ENCODE results near the gene CHODL. TPM values are rescaled to one million over a fixed set of nuclear protein-coding genes. Genes with fewer than 3 reads are reported as not detected.

CHODL gene, protein sequence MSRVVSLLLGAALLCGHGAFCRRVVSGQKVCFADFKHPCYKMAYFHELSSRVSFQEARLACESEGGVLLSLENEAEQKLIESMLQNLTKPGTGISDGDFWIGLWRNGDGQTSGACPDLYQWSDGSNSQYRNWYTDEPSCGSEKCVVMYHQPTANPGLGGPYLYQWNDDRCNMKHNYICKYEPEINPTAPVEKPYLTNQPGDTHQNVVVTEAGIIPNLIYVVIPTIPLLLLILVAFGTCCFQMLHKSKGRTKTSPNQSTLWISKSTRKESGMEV
- 0.43 TPM for total RNA-seq

DNA sequence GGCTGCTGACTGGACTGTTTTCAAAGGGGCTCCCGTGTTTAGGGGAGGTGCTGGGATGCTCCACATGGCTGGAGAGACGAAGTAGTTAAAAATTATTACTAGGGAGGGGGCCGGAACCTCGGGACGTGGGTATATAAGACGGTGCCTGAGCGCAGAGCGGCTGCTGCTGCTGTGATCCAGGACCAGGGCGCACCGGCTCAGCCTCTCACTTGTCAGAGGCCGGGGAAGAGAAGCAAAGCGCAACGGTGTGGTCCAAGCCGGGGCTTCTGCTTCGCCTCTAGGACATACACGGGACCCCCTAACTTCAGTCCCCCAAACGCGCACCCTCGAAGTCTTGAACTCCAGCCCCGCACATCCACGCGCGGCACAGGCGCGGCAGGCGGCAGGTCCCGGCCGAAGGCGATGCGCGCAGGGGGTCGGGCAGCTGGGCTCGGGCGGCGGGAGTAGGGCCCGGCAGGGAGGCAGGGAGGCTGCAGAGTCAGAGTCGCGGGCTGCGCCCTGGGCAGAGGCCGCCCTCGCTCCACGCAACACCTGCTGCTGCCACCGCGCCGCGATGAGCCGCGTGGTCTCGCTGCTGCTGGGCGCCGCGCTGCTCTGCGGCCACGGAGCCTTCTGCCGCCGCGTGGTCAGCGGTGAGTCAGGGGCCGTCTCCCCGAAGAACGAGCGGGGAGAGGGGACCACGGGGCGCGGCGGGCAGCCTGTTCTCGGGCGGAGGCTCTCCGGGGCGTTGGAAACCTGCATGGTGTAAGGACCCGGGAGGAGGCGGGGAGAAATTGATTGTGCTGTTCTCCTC is at the start of gene CHODL:
Gene CHODL, plus strand, starts transcription at position 163 of the 793 bp plus-strand sequence. Its CDS starts 391 bp downstream, at position 554.
- no peak for DNase-seq (ENCODE audit: low spot score)

DNA sequence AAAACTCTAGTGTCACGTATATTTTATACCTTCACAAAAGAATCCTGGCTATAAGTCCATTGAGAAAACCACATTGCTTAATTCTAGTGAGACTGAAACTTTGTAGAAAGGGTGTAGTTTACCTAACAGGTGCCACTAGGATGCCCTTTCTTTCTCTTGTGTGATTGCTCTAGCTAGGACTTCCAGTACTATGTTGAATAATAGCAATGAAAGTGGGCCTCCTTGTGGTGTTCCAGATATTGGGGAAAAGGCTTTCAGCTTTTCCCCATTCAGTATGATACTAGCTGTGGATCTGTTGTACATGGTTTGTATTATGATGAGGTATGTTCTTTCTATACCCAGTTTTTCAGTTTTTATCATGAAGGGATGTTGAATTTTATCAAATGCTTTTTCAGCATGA is 39.7 kb upstream of the CHODL start:
- no peak for DNase-seq (ENCODE audit: low spot score)

DNA sequence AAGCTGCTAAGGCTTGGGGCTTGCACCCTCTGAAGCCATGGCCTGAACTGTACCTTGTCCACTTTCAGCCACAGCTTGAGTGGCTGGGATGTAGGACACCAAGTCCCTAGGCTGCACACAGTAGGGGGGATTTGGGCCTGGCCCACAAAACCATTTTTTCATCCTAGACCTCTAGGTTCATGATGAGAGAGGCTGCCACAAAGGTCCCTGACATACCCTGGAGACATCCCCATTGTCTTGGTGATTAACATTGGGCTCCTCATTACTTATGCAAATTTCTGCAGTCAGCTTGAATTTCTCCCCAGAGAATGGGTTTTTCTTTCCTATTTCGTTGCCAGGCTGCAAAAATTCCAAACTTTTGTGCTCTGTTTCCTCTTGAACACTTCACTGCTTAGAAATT is 26.3 kb upstream of the CHODL start:
- no peak for DNase-seq (ENCODE audit: low spot score)

DNA sequence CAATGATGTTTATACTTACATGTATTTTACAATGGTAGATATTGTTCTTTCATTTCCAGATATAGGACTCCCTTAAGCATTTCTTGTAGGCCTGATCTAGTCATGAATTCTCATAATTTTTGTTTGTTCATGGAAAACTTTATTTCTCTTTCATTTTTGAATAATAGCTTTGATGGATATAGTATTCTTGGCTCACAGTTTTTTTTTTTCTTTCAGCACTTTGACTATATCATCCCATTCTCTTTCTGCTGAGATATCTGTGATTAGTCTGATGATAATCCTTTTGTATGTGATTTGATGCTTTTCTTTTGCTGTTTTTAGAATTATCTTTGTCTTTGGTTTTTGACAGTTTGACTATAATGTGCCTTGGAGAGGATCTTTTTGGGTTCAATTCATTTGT is 24.1 kb upstream of the CHODL start:
- DNase-seq (ENCODE audit: low spot score), result no peak

DNA sequence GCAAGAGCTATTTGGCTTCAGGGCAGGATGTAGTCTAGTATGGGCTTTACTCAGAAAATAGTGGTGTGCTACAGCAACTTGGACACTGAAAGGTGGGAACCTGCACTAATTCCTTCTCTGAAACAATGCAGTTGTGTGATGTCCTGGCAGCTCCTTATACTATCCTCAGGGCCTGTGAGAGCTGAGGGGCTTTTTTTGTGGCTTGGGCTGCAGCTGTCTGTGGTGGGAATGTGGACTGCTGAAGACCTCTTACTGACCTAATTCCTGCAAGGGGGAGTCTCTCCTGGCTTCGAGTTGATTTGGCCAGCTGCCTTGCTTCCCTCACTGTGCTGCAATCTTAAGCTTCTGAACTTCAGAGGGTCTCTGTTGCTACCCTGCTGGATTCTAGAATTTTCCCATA is 22.3 kb upstream of the CHODL start:
- no peak for DNase-seq (ENCODE audit: low spot score)

DNA sequence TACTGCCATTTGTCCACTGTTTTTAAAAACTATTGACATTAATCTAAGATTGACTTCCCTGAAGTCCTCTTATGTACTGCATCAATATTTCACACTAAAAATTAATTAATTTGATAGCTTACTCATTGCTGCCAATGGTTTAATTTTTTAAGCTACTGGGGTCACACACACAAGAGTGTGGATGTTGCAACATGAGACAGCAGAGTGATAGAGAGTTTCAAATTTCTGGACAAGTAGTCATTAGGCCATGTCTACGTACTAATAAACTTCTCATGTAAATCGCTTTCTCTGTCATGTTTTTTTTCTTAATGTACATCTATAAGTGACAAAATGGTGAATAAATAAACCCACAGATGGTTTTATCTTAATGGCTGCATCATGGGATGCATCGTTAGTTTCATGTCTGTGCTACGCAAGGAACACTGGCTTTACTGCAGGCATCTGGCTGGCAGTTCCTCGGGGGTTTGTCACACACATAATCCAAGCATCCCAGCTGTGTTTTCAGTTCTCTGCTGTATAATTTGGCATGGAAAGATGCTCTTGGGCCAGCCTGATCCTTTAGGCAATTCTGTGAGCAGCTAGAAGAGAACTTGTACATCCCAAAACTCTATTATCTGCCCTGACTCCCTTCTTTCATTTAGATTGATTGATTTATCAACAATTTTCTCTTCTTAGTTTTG is 16.4 kb upstream of the CHODL start:
- no peak for DNase-seq (ENCODE audit: low spot score)

DNA sequence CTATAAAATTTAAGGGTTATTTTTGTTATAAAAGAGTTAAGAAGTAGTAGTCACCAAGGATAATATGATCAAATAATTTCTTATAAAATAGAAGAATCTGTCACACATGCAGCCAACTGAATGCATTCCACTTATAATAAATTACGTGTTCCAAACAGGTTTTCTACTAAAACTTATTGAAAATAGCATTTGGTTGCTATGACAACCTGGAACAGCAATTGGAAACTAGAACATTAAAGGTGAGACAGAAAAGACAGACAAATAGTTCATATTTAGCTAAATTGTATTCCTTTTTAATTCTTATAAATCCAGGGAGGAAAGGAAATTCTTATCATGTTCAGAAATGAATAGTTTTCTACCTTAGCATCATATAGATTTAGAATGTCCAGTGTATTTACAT is 9.1 kb upstream of the CHODL start:
- no peak for DNase-seq (ENCODE audit: low spot score)

DNA sequence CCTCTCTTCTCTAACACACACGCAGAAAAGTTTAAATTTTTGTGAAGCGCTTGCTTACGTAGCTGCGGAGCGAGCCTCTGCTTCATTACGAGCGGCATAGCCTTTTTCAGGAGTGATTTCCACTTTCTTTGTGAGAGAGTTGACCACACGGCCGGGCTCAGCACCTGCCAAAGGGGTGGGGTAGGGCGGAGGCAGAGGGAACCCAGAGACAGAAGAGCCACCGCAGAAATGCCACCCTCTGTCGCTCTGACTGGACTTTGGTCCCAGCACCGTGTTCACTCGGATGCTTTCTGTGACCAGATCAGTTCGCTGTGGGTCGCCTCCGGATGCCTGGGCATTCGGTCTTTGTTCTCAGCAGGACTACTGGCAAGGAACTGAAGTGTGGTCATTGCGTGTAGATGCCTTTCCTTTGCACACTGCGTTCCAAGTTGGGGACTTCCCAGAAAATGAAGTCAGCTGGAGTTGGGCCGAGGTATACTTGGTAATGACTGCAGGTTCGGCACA is 883 bp downstream of the CHODL start:
- peak; percentile 65 for DNase-seq (ENCODE audit: low spot score)

DNA sequence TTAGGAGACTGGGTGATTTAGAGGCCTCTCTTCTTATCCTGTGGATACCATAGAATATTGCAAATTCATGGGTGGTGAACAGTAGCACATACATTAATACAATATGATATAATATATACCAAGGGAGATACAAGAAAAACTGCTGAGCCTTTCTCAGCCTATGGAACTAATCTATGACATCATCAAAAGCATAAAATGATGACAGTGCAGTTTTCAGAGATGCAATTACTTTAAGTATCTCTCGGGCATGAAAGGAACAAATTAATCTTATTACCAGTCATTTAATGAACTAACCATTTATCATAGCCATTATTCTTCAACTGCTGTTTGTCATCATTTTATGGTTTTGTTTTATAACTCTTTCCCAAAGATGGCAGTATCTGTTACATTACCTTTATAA is 3.5 kb downstream of the CHODL start:
- DNase-seq (ENCODE audit: low spot score), result no peak

DNA sequence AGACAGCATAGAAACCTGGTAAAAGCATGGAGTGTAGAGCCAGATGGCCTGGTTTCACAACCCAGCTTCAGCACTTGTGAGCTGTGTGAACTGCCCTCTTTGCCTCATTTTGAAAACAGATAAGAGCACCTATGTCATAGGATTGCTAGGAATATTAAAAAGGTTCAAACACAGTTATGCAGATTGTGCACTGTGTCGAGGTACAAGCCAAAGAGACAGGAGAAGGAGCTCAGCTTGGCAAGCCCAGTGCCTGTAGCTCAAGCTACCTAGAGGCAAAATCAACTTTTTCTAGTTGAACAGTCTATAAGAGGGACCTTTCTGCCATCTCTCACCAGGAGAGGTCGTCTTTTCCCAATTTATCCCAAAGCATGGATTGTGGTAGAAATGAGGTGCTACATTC is 5.0 kb downstream of the CHODL start:
- DNase-seq (ENCODE audit: low spot score), result no peak

DNA sequence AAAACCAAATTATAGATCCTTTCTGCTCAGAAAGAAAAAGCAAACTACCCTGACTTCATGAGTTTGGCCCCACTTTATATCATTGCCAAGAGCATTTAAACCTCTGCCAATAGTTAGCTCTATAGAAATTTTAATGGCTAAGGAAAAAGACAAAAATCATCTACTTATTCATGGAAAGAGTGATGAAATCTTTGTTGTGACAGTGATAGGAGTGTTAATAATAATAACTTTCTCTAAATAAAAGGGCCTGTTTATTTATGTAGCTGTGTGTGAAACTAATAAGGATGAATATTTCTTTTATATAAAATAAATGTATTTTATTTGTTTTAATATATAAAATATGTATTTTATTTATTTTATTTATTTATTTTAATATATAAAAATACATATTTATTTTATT is 6.4 kb downstream of the CHODL start:
- DNase-seq (ENCODE audit: low spot score), result no peak

DNA sequence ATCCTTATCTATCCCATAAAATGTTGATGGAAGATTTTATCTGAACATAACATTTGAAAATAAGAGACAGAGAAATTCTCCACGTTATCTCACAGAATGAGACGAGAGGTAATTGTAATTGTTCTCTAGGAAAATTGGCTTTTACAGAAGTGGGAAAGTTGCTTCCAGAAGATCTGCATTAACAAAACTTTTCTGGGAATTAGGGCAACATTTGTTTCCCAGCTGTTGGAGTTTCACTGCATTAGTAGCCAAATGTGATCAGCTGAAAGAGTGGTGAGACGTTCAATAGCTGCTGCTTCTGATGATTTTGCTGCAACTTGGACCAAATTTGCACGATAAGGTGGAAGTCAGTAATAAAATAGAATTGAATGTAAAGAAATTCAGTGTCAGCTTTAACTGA is 7.6 kb downstream of the CHODL start:
- no peak for DNase-seq (ENCODE audit: low spot score)

DNA sequence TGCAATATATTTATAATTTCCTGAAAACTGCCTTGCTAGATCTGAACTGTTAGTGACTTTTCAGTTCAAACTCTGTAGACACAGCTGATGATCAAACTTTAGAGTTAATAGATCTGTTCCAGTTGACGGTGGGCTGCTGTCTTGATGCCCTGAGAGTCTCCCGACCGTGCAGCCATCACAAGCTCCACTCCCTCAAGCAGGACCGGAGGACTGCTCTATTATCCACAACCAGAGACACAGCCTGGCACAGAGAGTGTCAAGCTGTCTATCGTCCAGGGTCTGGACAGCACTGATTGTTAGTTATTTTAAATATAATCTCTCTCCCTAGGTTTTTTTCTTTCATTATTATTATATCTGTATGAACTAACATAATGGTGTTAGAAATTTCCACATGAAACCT is 8.0 kb downstream of the CHODL start:
- DNase-seq (ENCODE audit: low spot score), result no peak

DNA sequence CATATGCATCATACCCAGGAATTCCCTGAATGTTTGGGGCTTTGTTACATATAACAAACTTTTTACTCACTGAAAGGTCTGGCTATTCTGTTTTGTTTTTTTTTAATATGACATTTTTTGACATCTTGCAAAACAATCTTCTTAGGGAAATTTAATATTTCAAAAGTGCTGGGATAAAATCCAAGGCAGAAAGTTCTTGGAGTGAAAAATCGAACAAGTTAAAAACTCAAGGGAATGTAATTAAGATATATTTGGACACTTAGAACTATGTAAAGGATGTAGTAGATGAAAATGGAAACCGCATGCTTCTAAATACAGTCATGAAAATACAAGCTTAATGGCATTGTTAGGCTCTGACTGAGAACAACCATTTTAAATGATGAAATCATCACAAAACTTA is 8.6 kb downstream of the CHODL start:
- DNase-seq (ENCODE audit: low spot score), result no peak

DNA sequence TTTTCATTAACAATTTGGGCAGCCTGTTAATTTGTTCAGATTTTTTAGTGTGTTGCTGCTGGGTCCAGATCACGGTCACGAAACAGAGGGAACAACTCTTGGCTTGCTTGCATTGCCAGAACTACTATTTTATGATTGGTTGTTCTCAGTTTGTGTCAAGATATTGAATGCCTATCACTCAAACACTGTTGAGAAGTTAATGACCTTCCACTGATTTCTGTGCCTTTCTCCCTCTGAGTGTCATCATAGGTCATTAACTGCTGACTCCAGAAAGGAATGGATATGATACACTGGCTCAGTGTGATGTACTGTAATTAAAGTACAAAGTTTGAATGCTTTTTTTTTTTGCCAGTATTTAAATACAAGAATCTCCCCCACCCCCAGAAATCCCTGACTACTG is 9.2 kb downstream of the CHODL start:
- no peak for DNase-seq (ENCODE audit: low spot score)

DNA sequence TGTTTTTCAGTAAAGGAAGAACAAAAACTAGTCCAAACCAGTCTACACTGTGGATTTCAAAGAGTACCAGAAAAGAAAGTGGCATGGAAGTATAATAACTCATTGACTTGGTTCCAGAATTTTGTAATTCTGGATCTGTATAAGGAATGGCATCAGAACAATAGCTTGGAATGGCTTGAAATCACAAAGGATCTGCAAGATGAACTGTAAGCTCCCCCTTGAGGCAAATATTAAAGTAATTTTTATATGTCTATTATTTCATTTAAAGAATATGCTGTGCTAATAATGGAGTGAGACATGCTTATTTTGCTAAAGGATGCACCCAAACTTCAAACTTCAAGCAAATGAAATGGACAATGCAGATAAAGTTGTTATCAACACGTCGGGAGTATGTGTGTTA is 21.3 kb downstream of the CHODL start:
- DNase-seq (ENCODE audit: low spot score), result no peak

DNA sequence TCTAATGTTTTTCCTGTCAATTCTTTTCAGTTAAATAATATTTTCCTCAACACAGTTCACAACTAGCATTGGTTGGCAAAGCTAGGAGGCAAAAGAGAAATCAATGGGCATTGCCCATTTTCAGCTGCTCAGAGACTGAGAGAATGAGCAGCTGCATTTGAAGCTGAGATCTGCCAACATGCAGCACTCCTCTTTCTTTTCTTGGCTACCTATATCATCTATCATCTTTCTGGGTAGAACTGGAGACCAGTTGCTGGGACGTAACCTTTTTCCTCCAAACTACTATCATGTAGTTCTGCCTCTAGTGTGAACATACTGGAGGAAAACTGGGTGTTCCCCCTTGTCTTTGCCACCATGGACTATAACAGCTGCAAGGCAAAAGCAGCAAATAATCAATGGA is 22.9 kb downstream of the CHODL start:
- DNase-seq (ENCODE audit: low spot score), result no peak

DNA sequence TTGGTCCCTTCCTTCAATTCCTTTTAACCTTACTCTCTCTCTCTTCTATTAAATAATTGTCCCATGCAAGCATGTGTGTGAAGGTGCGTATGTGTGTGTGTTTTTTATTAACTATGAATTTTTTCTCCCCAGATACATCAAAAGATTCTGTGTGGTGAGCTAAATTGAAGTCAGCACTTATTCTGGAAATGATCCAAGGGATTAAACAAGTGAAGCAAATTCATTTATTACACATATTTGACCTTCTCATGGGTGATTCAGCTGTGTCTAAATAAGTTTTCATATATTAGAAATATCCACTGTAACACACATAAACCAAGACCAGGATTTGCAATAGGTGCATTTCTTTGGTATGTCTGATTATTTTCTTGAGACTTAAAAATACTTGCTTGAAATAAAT is 24.3 kb downstream of the CHODL start:
- no peak for DNase-seq (ENCODE audit: low spot score)

DNA sequence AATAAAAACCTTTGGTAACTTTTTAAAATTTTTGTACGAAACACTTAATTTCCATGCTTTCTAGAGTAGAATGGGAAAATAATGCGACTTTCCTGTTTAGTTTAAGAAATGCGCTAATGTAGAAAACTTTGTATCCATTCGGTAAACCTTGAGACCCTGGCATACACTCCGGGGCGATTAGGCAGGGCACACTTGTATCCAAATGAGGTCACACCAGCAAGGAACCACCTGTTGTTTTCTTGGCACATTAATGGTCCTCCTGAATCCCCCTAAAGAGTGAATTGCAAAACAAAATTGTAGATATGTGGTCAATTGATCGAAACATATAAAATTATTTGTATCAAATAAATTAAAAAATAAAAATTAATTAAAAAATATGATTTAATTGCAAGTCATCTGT is 25.2 kb downstream of the CHODL start:
- no peak for DNase-seq (ENCODE audit: low spot score)

DNA sequence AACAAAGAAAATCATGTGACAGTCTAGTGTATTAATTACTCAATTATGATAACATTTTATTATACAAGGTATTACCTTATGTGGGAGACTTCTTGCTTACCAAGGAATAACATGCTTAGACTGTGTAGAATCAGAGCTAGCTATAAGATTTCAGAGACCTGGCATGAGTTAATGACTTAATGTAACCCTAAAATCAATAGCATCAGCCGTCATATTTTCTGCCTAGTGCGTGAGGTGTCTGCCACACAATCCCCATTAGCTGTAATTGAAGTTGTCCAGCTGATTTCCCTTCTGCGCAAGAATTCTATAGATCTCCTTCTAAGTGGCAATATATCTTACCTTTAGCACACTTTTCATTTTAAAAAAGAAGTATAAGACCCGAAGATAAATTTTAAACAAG is 28.8 kb downstream of the CHODL start:
- no peak for DNase-seq (ENCODE audit: low spot score)

DNA sequence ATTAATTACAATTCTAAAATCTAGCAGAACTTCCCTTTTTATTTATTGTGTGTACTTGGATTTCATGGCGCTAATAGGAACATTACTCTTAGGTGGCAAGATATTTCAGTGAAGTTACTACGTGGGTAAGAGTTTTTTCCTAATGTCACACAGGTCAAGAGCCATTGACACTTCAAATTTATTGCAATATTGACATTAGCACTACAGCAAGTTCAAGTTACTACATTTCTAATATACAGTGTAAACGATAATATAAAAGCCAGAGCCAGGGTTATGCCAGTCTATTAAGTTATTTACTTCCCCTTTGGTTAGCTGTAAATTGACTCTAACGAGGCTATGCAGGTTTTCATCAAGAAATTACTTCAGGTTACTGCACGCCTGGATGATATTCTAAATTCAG is 29.7 kb downstream of the CHODL start:
- DNase-seq (ENCODE audit: low spot score), result no peak

DNA sequence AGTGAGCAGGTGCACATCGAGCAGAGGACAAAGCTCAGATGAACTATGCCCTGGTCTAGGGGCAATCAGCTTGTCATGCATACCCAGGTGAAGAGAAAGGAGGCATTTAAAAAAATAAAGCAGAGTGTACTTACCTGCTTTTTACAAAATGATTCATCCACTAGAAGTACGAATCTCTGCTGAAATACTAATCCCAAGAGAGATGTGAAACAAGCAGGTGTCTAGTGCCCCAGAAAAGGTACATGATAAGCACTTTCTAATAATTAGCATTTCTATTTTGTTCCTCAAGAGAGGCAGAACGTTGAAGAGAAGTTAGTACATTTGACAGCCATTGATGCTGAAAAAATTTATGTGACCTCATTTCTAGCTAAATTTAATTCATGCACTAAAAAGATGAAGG is 31.1 kb downstream of the CHODL start:
- no peak for DNase-seq (ENCODE audit: low spot score)

DNA sequence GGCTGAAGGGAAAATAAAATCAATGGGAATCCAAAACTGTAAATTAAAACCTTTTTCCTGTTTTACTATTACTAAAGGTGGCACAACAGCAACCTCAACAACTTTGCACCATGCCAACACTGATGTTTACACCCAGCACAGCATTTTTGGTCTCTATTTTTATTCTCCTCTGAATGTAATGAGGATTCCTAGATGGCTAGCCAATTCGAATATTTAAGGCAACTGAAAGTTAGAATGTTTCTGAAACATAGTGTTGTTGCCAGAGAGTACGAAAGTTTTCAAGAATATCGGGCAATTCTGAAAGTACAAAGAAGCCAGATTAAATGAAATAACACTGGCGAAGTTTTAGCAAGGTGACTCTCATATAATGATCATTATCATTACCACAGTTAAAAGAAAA is 40.7 kb downstream of the CHODL start:
- DNase-seq (ENCODE audit: low spot score), result no peak
